BJ (cell line): ENCODE data around the gene MRGPRX3. TPM values are rescaled to one million over a fixed set of nuclear protein-coding genes. Genes with fewer than 3 reads are reported as not detected.

Source experiments
- CTCF ChIA-PET: fragments of 350-600 bp; formaldehyde crosslinking; extraction: SDS; loops from one replicate; lab custom pipeline; 2021; ENCODE audit warnings: antibody characterized with exemption, inconsistent platforms; lab: Yijun Ruan, JAX
- POLR2A ChIA-PET: fragments of 300-600 bp; sonication (Branson Sonifier 250); formaldehyde crosslinking; extraction: SDS; loops from one replicate; lab custom pipeline; 2021; ENCODE audit warnings: antibody characterized with exemption; lab: Charles Lee
- DNase-seq: peaks from one replicate; pipeline ENCODE4 v3.0.0-alpha.2; 2011; ENCODE audit warnings: low read depth
- H3K27me3 ChIP-seq: 2 replicates; pipeline ENCODE4 v1.6.0; 2011; ENCODE audit warnings: low read length; ENCODE audit not compliant: control insufficient read depth, insufficient read depth
- H3K36me3 ChIP-seq: 2 replicates; pipeline ENCODE4 v1.5.1; 2011; ENCODE audit warnings: low read length; ENCODE audit not compliant: control insufficient read depth, insufficient read depth
- H3K4me3 ChIP-seq: 2 replicates; pipeline ENCODE4 v1.5.1; 2011; ENCODE audit warnings: low read depth, mild to moderate bottlenecking, control low read depth, low read length
- CTCF ChIP-seq: IDR thresholded peaks from 2 replicates; pipeline ENCODE4 v1.5.1; 2011; ENCODE audit warnings: low read depth, mild to moderate bottlenecking, control low read depth, inconsistent platforms, low read length, moderate library complexity; ENCODE audit not compliant: insufficient read depth
- polyA plus RNA-seq: library from polyadenylated mRNA; depleted of rRNA; stranded (reverse); fragments of >200 nt; gene quantifications from 2 replicates; pipeline ENCODE4 v1.2.3, GENCODE V29; 2011

The MRGPRX3 gene
- polyA plus RNA-seq, 1 experiment, result not detected

- Histone ChIP-seq H3K4me3 (no peak overlapping the region), H3K36me3 (peaks cover 2% of the 10 kb centered on the region; the same call in 1 of the 2 replicates), H3K27me3 (no peaks in the 10 kb centered on the region)
- no peak for TF ChIP-seq CTCF
- DNase-seq, result no peak
- ChIA-PET POLR2A (no interaction called here), CTCF (no interaction called here)
Observed at GRCh38 chr11:18100926-18101656, 31.3 kb upstream of the MRGPRX3 start.

GRCh38 chr11:18105086-18105801 lies 27.1 kb upstream of the MRGPRX3 start:
- no peak for DNase-seq
- H3K36me3 ChIP-seq, result 0 out of 2 replicates have a peak, but pooled peaks cover 2% of the 10 kb centered on the region
- H3K27me3 ChIP-seq, result no peaks in the 10 kb centered on the region; the same call in 1 of the 2 replicates
- POLR2A ChIA-PET, result no interaction called here
- peak overlapping the region; percentile 96 for H3K4me3 ChIP-seq
- CTCF ChIA-PET, result interaction anchor here (0.7 to 3.8 kb wide), 13 partner anchors 10 to 626 kb away, joined by 3 to 30 read pairs (median 6); no protein-coding TSS in a partner anchor
- no peak for TF ChIP-seq CTCF

GRCh38 chr11:18105802-18106574 lies 26.4 kb upstream of the MRGPRX3 start, which contains the start of gene SAAL1:
SAAL1 (minus strand) TSS chr11:18106082; CDS start chr11:18106041, 41 bp downstream.
- 0 out of 2 replicates have a peak, but pooled peaks cover 2% of the 10 kb centered on the region for H3K36me3 ChIP-seq
- peak within 1 kb of the TSS; percentile 96 for H3K4me3 ChIP-seq
- CTCF ChIA-PET, result interaction anchor here (0.7 to 3.8 kb wide), 16 partner anchors 8 to 625 kb away, joined by 3 to 30 read pairs (median 4); no protein-coding TSS in a partner anchor
- POLR2A ChIA-PET, result no interaction called here
- DNase-seq, result no peak
- peak; percentile 75 for TF ChIP-seq CTCF
- no peaks in the 10 kb centered on the region; the same call in 1 of the 2 replicates for H3K27me3 ChIP-seq

- no peak overlapping the region for H3K4me3 ChIP-seq
- ChIA-PET POLR2A (no interaction called here), CTCF (interaction anchor here (0.6 to 3.8 kb wide), 16 partner anchors 9 to 625 kb away, joined by 3 to 30 read pairs (median 4); no protein-coding TSS in a partner anchor)
- TF ChIP-seq CTCF, result no peak
- H3K36me3 ChIP-seq, result 0 out of 2 replicates have a peak, but pooled peaks cover 2% of the 10 kb centered on the region
- DNase-seq, result no peak
- H3K27me3 ChIP-seq, result no peaks in the 10 kb centered on the region; the same call in 1 of the 2 replicates
Observed at GRCh38 chr11:18106688-18107087, 25.7 kb upstream of the MRGPRX3 start.
